Colonic mucosa (tissue), 4 donors: ENCODE measurements around the gene NR1I3. TPM values are rescaled to one million over a fixed set of nuclear protein-coding genes. Genes with fewer than 3 reads are reported as not detected.
A peak's percentile ranks its signal among the peaks of the same experiment; 100 is the strongest.

Source experiments
- DNase-seq: peaks from one replicate; pipeline ENCODE4 v3.0.0-alpha.2; 2020
- H3K27ac ChIP-seq: fragments of 200-600 bp; one replicate; pipeline ENCODE4 v1.8.0; 2021
- H3K27me3 ChIP-seq: fragments of 200-600 bp; one replicate; pipeline ENCODE4 v1.8.0; 2021
- H3K36me3 ChIP-seq: fragments of 200-600 bp; one replicate; pipeline ENCODE4 v1.8.0; 2021
- H3K4me1 ChIP-seq: fragments of 200-600 bp; one replicate; pipeline ENCODE4 v1.8.0; 2021; ENCODE audit warnings: mild to moderate bottlenecking
- H3K4me3 ChIP-seq: fragments of 200-600 bp; one replicate; pipeline ENCODE4 v1.8.0; 2021
- H3K9ac ChIP-seq, 2 donors: one replicate each; pipeline ENCODE4 v1.7.0; 2013; ENCODE audit warnings: control low read depth in 2 of 2, low read depth in 2 of 2, low read length in 2 of 2
- H3K9me3 ChIP-seq: fragments of 200-600 bp; one replicate; pipeline ENCODE4 v1.8.0; 2021
- CTCF ChIP-seq: fragments of 200-600 bp; IDR thresholded peaks from one replicate; pipeline ENCODE4 v1.8.0; 2022; ENCODE audit warnings: antibody characterized with exemption, mild to moderate bottlenecking
- intact Hi-C: fragments of 100-400 bp; cut with DNase I; formaldehyde crosslinking; loops from one replicate; pipeline ENCODE4 v1.14.1; 2022
- total RNA-seq, 2 donors: library from RNA; stranded (reverse); fragmentation: NEBNext Ultra II Directional in 1 of 2; extraction: Animal tissue kit (Norgen Biotek cat#: 25700) in 1 of 2; gene quantifications; one replicate each; pipeline ENCODE4 v1.2.1, GENCODE V29; 2021
- donor health status: healthy.
- donor health status: DM: no; HTN: no; CAD: no.
- donor health status: DM: no; HTN: no; CAD: no.

The NR1I3 gene
- total RNA-seq, 2 donors from 2014 or later: not detected

DNA sequence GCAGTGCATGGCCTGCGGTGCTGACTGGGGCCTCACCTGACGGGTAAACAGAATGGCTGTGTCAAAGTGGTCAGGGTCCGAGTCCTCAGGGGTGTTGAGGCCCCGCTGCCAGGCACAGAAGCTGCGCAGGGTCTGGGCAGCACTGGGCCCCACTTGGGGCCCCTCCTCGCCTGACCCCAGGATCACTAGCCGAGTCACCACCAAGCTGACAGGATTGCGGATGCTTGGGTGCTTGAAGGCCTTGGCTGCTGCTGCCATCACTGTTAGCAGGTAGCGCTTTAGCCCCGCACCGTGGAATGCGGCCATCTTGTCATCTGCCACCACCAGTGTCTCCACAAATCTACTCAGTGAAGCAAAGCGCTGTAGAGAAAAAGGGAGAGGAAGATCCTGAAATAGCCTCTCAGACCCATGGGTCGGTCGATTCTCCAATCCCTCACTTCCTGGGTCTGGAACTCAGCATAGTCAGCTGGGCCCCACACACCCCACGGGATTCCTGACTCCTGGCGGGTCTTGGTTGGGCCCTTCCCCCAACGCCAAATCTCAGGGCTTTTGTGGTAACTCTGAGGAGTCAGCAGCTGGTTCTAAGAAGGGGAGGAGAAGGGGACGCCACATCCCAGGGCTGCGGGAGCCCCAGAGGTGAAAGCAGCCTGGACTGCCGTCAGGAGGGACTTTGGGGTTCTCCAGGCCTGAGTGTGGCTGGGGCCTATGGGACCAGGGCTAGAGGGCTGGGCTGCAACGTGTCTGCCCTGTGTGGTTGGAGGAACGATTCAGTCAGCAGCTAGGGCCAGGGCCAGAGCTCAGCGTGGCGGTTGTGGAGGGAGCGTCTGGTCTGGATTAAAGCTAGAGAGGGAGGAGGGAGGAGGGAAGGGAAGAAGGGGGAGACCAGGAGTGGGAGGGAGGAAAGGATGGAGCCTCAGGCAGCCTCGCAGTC, 41.2 kb downstream of the NR1I3 start:
- no peak for TF ChIP-seq CTCF
- intact Hi-C loops: loop anchor here (10.0 kb wide), 2 partner anchors 108 to 188 kb away; partner anchors contain the start of gene MPZ
- Histone ChIP-seq H3K9me3 (no peaks in the 10 kb centered on the region), H3K9ac (peak overlapping the region; percentile 37 to 59), H3K4me3 (peak overlapping the region; percentile 24), H3K27me3 (no peaks in the 10 kb centered on the region), H3K4me1 (no peaks in the 10 kb centered on the region), H3K27ac (peak overlapping the region; percentile 23), H3K36me3 (no peaks in the 10 kb centered on the region)
- DNase-seq: no peak

DNA sequence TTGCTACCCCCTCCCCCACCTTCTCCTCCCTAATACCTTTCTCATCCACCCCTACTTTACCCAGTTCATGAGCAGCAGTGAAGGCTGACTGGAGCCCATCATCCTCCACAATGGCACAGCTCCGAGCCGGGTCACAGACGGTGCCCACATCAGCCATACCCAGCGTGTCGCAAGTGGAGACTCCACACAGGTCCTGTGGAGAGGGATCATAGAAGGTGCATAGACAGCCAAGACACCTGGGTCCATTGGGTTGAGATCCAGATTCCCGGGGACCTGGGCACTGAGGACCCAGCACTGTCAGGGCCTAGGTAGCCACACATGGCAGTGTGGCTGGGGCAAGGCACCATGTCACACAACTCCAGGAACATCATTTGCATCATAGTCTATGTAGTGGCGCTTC, 41.9 kb downstream of the NR1I3 start:
- Histone ChIP-seq H3K27me3 (no peaks in the 10 kb centered on the region), H3K36me3 (no peaks in the 10 kb centered on the region)
- DNase-seq: no peak

GRCh38 chr1:161195171-161195570, 42.8 kb downstream of the NR1I3 start:
- Histone ChIP-seq H3K9ac (peak overlapping the region in 1 of 2 donors; percentile 31), H3K4me3 (no peak overlapping the region)
- intact Hi-C loops: loop anchor here (10.0 kb wide), 2 partner anchors 110 to 190 kb away; partner anchors contain the start of gene MPZ

More for the DNA sequence above, 41.9 kb downstream of the NR1I3 start:
- Histone ChIP-seq H3K27ac (no peak overlapping the region), H3K4me1 (no peaks in the 10 kb centered on the region), H3K9ac (peak overlapping the region in 1 of 2 donors; percentile 3), H3K9me3 (no peaks in the 10 kb centered on the region), H3K4me3 (no peak overlapping the region)
- intact Hi-C loops: loop anchor here (10.0 kb wide), 2 partner anchors 109 to 189 kb away; partner anchors contain the start of gene MPZ
- no peak for TF ChIP-seq CTCF

GRCh38 chr1:161193561-161194235, 44.3 kb downstream of the NR1I3 start:
- Histone ChIP-seq H3K36me3 (no peaks in the 10 kb centered on the region), H3K9ac (no peak overlapping the region), H3K27me3 (no peaks in the 10 kb centered on the region), H3K27ac (no peak overlapping the region), H3K9me3 (no peaks in the 10 kb centered on the region), H3K4me3 (no peak overlapping the region), H3K4me1 (no peaks in the 10 kb centered on the region)
- intact Hi-C loops: loop anchor here (10.0 kb wide), 2 partner anchors 111 to 191 kb away; partner anchors contain the start of gene MPZ
- TF ChIP-seq CTCF: no peak
- no peak for DNase-seq

More at GRCh38 chr1:161195171-161195570, 42.8 kb downstream of the NR1I3 start:
- H3K4me1 ChIP-seq: no peaks in the 10 kb centered on the region
- DNase-seq: no peak
- no peak for TF ChIP-seq CTCF
- no peak overlapping the region for H3K27ac ChIP-seq
- H3K9me3 ChIP-seq: no peaks in the 10 kb centered on the region
- H3K27me3 ChIP-seq: no peaks in the 10 kb centered on the region
- no peaks in the 10 kb centered on the region for H3K36me3 ChIP-seq
